GM19324 (cell line): ENCODE results near the gene CDC42BPA.

Source experiments
- ATAC-seq: cut with Tn5 transposase; IDR thresholded peaks from one replicate; pipeline ENCODE4 v1.9.1; 2021; ENCODE audit warnings: mild to moderate bottlenecking, moderate library complexity; ENCODE audit not compliant: unreplicated experiment, low FRiP score

Gene CDC42BPA

GRCh38 chr1:227072991-227073390, 245.3 kb downstream of the CDC42BPA start:
- ATAC-seq, result no peak

GRCh38 chr1:227071895-227072587, 246.3 kb downstream of the CDC42BPA start:
- ATAC-seq, result no peak

- ATAC-seq, result no peak
Measured at GRCh38 chr1:227070638-227071285, 247.5 kb downstream of the CDC42BPA start.

- no peak for ATAC-seq
Measured at GRCh38 chr1:227069490-227069889, 248.8 kb downstream of the CDC42BPA start.

GRCh38 chr1:227068883-227069282, 249.4 kb downstream of the CDC42BPA start:
- no peak for ATAC-seq

- ATAC-seq, result no peak
Measured at GRCh38 chr1:227066999-227067398, 251.3 kb downstream of the CDC42BPA start.

- ATAC-seq, result no peak
Measured at GRCh38 chr1:227065311-227065710, 253.0 kb downstream of the CDC42BPA start.

- no peak for ATAC-seq
Measured at GRCh38 chr1:227062306-227062705, 256.0 kb downstream of the CDC42BPA start.

GRCh38 chr1:227059076-227059475, 259.2 kb downstream of the CDC42BPA start:
- ATAC-seq, result no peak

- no peak for ATAC-seq
Measured at GRCh38 chr1:227058321-227058751, 260.0 kb downstream of the CDC42BPA start.

GRCh38 chr1:227049253-227049652, 269.0 kb downstream of the CDC42BPA start:
- no peak for ATAC-seq

GRCh38 chr1:227043755-227044154, 274.5 kb downstream of the CDC42BPA start:
- no peak for ATAC-seq

GRCh38 chr1:227042292-227042691, 276.0 kb downstream of the CDC42BPA start:
- no peak for ATAC-seq

GRCh38 chr1:227038401-227038800, 279.9 kb downstream of the CDC42BPA start:
- no peak for ATAC-seq

GRCh38 chr1:227037121-227037520, 281.2 kb downstream of the CDC42BPA start:
- ATAC-seq, result no peak

GRCh38 chr1:227035316-227035715, 283.0 kb downstream of the CDC42BPA start:
- ATAC-seq, result no peak

- ATAC-seq, result no peak
Measured at GRCh38 chr1:227033880-227034279, 284.4 kb downstream of the CDC42BPA start.

- ATAC-seq, result no peak
Measured at GRCh38 chr1:227032396-227032795, 285.9 kb downstream of the CDC42BPA start.

GRCh38 chr1:227016990-227017389, 301.3 kb downstream of the CDC42BPA start:
- ATAC-seq, result no peak

GRCh38 chr1:227010645-227011044, 307.6 kb downstream of the CDC42BPA start:
- ATAC-seq, result no peak

GRCh38 chr1:227009937-227010336, 308.4 kb downstream of the CDC42BPA start:
- no peak for ATAC-seq

- ATAC-seq, result no peak
Measured at GRCh38 chr1:227006226-227006796, 312.0 kb downstream of the CDC42BPA start.
